ENCODE data around the gene EEF1A2. TPM values are rescaled to one million over a fixed set of nuclear protein-coding genes. Genes with fewer than 3 reads are reported as not detected.

Gene EEF1A2
- total and polyA plus RNA-seq, 12 donors = 59.5 to 407 (median 139) TPM

GRCh38 chr20:63471002-63471716 lies 27.7 kb downstream of the EEF1A2 start:
- Histone ChIP-seq H3K4me1 (replicated peaks in 1 of 2) (no peaks in the 10 kb centered on the region), H3K4me3 (no peak overlapping the region), H3K9me3 (replicated peaks in 1 of 3) (no peaks in the 10 kb centered on the region), H3K27ac (peak overlapping the region in 1 of 5 donors; percentile 66), H3K36me3 (replicated peaks in 1 of 2) (no peaks in the 10 kb centered on the region), H3K27me3 (peaks cover 54% of the 10 kb centered on the region)
- intact Hi-C loops (cut with DNase I) = no loop called here
- WGBS, 4 donors = 10 to 13% (median 12%) methylated on average over 13 to 46 of the region's 46 CpGs; no CpG with 5 or more reads in 1 of the 4 donors
- no peak for DNase-seq
- TF ChIP-seq, protein P1, sequence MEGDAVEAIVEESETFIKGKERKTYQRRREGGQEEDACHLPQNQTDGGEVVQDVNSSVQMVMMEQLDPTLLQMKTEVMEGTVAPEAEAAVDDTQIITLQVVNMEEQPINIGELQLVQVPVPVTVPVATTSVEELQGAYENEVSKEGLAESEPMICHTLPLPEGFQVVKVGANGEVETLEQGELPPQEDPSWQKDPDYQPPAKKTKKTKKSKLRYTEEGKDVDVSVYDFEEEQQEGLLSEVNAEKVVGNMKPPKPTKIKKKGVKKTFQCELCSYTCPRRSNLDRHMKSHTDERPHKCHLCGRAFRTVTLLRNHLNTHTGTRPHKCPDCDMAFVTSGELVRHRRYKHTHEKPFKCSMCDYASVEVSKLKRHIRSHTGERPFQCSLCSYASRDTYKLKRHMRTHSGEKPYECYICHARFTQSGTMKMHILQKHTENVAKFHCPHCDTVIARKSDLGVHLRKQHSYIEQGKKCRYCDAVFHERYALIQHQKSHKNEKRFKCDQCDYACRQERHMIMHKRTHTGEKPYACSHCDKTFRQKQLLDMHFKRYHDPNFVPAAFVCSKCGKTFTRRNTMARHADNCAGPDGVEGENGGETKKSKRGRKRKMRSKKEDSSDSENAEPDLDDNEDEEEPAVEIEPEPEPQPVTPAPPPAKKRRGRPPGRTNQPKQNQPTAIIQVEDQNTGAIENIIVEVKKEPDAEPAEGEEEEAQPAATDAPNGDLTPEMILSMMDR (IDR thresholded peaks at IDR 0.05) = no peak
- no peak for TF ChIP-seq POLR2A (IDR thresholded peaks at IDR 0.05)

GRCh38 chr20:63470410-63470809 lies 28.5 kb downstream of the EEF1A2 start:
- no peak for DNase-seq
- Histone ChIP-seq H3K27ac (peak overlapping the region in 1 of 5 donors; percentile 66), H3K4me1 (replicated peaks in 1 of 2) (no peaks in the 10 kb centered on the region), H3K36me3 (replicated peaks in 1 of 2) (no peaks in the 10 kb centered on the region), H3K27me3 (peaks cover 54% of the 10 kb centered on the region), H3K9me3 (replicated peaks in 1 of 3) (no peaks in the 10 kb centered on the region), H3K4me3 (no peak overlapping the region)
- no peak for TF ChIP-seq POLR2A (IDR thresholded peaks at IDR 0.05)
- TF ChIP-seq, protein P1 (IDR thresholded peaks at IDR 0.05) = no peak
- intact Hi-C loops (cut with DNase I) = no loop called here
- 63 to 88% (median 68%) methylated on average over 3 to 10 of the region's 10 CpGs for WGBS, 4 donors

DNA sequence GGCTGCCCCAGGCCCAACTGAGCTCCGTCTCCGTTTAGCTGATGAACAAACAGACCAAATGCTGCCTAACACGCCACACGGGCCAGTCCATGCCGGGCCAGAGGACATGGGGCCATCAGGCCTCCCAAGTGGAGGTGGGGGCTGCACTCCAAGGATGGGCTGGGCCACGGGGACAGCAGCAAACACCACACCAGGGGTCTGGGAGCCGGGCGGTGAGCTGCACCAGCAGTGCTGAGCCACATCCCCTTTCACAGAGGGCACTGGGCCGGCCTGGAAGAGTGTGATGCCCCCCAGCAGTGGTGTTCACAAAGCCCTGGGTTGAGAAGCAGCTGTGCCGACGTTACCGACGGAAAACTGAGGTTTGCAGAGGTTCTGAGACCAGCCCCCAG lies 29.2 kb downstream of the EEF1A2 start:
- H3K36me3 ChIP-seq (replicated peaks in 1 of 2) = no peaks in the 10 kb centered on the region
- H3K4me1 ChIP-seq (replicated peaks in 1 of 2) = no peaks in the 10 kb centered on the region
- H3K4me3 ChIP-seq = no peak overlapping the region
- TF ChIP-seq POLR2A (IDR thresholded peaks at IDR 0.05) = no peak
- TF ChIP-seq, protein P1 (IDR thresholded peaks at IDR 0.05) = no peak
- H3K9me3 ChIP-seq (replicated peaks in 1 of 3) = no peaks in the 10 kb centered on the region
- H3K27me3 ChIP-seq = peaks cover 50% of the 10 kb centered on the region
- DNase-seq = no peak
- intact Hi-C loops (cut with DNase I) = no loop called here
- H3K27ac ChIP-seq = peak overlapping the region in 1 of 5 donors; percentile 66
- 63 to 78% (median 72%) methylated on average over 2 to 13 of the region's 13 CpGs for WGBS, 4 donors

DNA sequence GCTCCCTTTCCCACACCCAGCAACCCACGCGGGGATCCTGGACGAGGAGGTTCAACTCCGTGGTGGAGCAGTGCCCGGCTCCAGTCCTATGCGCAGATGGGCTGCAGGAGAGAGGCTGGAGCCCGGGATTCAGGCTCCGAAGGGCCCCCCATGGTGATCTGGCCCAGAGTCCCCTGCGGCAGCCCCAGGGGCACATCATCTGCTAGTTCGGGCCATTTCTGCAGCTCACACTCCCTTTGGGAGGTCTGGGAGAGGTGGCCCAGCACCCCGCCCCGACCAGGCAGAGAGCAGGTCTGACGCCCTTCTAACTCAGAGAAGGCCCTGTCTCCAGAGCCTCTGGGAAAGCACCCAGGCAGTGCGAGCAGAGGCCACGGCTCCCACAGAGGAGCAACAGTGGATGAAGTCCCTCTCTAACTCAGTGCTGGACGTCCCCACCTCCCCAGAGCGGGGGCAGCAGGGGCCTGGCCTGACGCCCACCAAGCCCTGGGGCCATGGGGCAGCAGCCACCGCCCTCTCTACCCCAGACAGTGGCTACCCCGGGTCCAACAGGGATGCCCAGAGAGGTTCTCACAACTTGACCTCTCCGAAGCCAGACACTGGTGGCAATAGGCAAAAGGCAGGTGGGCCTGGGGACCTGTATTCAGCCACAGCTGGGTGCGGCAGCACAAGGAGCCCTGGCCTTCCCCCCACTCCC lies 29.7 kb downstream of the EEF1A2 start:
- WGBS, 4 donors = 50 to 72% (median 70%) methylated on average over 5 to 22 of the region's 22 CpGs
- Histone ChIP-seq H3K4me1 (replicated peaks in 1 of 2) (no peaks in the 10 kb centered on the region), H3K36me3 (replicated peaks in 1 of 2) (no peaks in the 10 kb centered on the region), H3K4me3 (no peak overlapping the region), H3K27ac (peak overlapping the region in 1 of 5 donors; percentile 66), H3K27me3 (peaks cover 45% of the 10 kb centered on the region), H3K9me3 (replicated peaks in 1 of 3) (no peaks in the 10 kb centered on the region)
- peak in 1 of 2 donors; percentile 13 for TF ChIP-seq POLR2A (IDR thresholded peaks at IDR 0.05)
- TF ChIP-seq, protein P1 (IDR thresholded peaks at IDR 0.05) = no peak
- intact Hi-C loops (cut with DNase I) = no loop called here
- no peak for DNase-seq
